Measurements from ENCODE around the gene TENM4.

GRCh38 chr11:78791964-78792363 is 648.9 kb downstream of the TENM4 start:
- no peak for TF ChIP-seq CTCF (IDR thresholded peaks at IDR 0.05; ENCODE audit: low read depth, low read length, poor library complexity, severe bottlenecking)
- no peak for TF ChIP-seq EZH2phosphoT487 (IDR thresholded peaks at IDR 0.05; ENCODE audit: borderline replicate concordance, low read length)

All from DOHH2 (cell line).